SJSA1 (cell line): ENCODE results near the gene HIRIP3. TPM values are rescaled to one million over a fixed set of nuclear protein-coding genes. Genes with fewer than 3 reads are reported as not detected.
"Not testable (repeated sequence)": the region's sequence is repeated elsewhere in the genome, so short reads cannot be mapped to it uniquely, and the experiment has no call there.

Source experiments
- DNase-seq, 2 experiments: peaks; one replicate each; pipeline ENCODE4 v3.0.0-alpha.2; 2015 to 2020; ENCODE audit warnings: low spot score in 2 of 2, low read depth in 1 of 2
- H3K27ac ChIP-seq: fragments of 250-450 bp; sonication (Bioruptor Pico); 2 replicates; pipeline ENCODE4 v1.5.1; 2020; ENCODE audit warnings: mild to moderate bottlenecking, moderate library complexity
- H3K27me3 ChIP-seq: fragments of 250-450 bp; sonication (Bioruptor Pico); replicated peaks from 2 replicates; pipeline ENCODE4 v1.5.1; 2020; ENCODE audit warnings: mild to moderate bottlenecking, moderate library complexity
- H3K36me3 ChIP-seq: fragments of 250-450 bp; sonication (Bioruptor Pico); 2 replicates; pipeline ENCODE4 v1.5.1; 2020; ENCODE audit warnings: mild to moderate bottlenecking
- H3K4me1 ChIP-seq: fragments of 250-450 bp; sonication (Bioruptor Pico); replicated peaks from 2 replicates; pipeline ENCODE4 v1.6.1; 2021; ENCODE audit warnings: mild to moderate bottlenecking
- H3K4me3 ChIP-seq: fragments of 250-450 bp; sonication (Bioruptor Pico); 2 replicates; pipeline ENCODE4 v1.5.1; 2020; ENCODE audit warnings: mild to moderate bottlenecking
- H3K9me3 ChIP-seq: fragments of 250-450 bp; sonication (Bioruptor Pico); replicated peaks from 2 replicates; pipeline ENCODE4 v1.5.1; 2020; ENCODE audit warnings: mild to moderate bottlenecking
- total RNA-seq: library from RNA; depleted of rRNA; stranded (reverse); fragments of >200 nt; shearing (Covaris generic); gene quantifications from 2 replicates; pipeline ENCODE4 v1.2.3, GENCODE V29; 2014

Gene HIRIP3
- total RNA-seq, 1 experiment from 2014 or later = 20.3 TPM

- H3K27ac ChIP-seq = no peak overlapping the region
- DNase-seq = no peak
- H3K4me1 ChIP-seq = peaks cover 5% of the 10 kb centered on the region
- H3K27me3 ChIP-seq = peaks cover 37% of the 10 kb centered on the region
- H3K9me3 ChIP-seq = no peaks in the 10 kb centered on the region
- H3K36me3 ChIP-seq = no peaks in the 10 kb centered on the region
- no peak overlapping the region for H3K4me3 ChIP-seq
These were observed 30.2 kb upstream of the HIRIP3 start for GRCh38 chr16:30025574-30025973.

DNA sequence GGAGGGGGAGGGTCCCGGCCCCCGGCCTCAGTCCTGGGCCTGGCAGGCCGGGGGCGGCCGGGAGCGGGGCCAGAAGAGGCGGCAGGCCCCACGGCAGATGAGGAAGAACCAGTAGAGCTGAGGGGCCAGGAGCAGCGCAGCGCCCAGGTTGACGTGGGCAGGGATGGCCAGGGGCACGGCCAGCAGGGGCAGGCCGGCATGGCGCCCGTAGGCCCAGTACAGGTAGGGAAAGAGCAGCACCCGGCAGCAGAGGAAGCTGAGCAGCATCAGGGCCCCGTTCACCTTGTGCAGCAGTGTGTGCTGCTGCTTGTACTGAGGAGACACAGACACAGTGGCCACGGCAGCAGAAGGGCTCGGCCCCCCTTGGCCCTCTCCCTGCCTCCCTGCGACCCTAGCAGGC is 29.7 kb upstream of the HIRIP3 start:
- peaks cover 35% of the 10 kb centered on the region for H3K27me3 ChIP-seq
- H3K4me3 ChIP-seq = no peak overlapping the region
- no peaks in the 10 kb centered on the region for H3K9me3 ChIP-seq
- peaks cover 5% of the 10 kb centered on the region for H3K4me1 ChIP-seq
- no peak for DNase-seq
- no peaks in the 10 kb centered on the region for H3K36me3 ChIP-seq
- H3K27ac ChIP-seq = no peak overlapping the region

DNA sequence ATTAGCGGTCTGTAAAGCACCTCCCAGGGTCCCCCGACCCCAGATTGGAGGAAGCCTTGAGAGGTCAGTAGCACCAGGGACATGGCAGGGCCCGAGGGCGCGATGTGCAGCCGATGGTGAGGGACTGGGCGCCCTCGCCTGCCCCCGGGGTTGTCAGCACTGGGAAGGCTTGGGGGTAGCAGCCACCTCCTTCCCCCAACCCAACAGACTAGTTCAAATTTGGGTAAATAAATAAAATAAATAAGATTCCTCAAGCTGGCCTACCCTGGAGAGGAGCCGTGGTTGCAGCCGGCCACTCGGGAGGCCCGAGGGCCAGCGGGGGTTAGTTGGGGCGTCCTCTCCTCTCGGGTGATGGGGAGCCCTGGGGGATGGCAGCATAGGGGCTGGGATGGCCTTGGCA is 29.0 kb upstream of the HIRIP3 start:
- no peaks in the 10 kb centered on the region for H3K9me3 ChIP-seq
- no peak overlapping the region for H3K4me3 ChIP-seq
- H3K27me3 ChIP-seq = peaks cover 30% of the 10 kb centered on the region
- no peaks in the 10 kb centered on the region for H3K36me3 ChIP-seq
- DNase-seq = no peak
- peaks cover 5% of the 10 kb centered on the region for H3K4me1 ChIP-seq
- no peak overlapping the region for H3K27ac ChIP-seq

- H3K9me3 ChIP-seq = no peaks in the 10 kb centered on the region
- H3K27ac ChIP-seq = no peak overlapping the region
- no peaks in the 10 kb centered on the region for H3K36me3 ChIP-seq
- peaks cover 5% of the 10 kb centered on the region for H3K4me1 ChIP-seq
- H3K27me3 ChIP-seq = peaks cover 26% of the 10 kb centered on the region
- no peak for DNase-seq
- H3K4me3 ChIP-seq = no peak overlapping the region
These were observed 28.2 kb upstream of the HIRIP3 start for GRCh38 chr16:30023586-30023985.

- H3K36me3 ChIP-seq = no peaks in the 10 kb centered on the region
- H3K27ac ChIP-seq = no peak within 1 kb of the TSS
- H3K4me1 ChIP-seq = peaks cover 5% of the 10 kb centered on the region
- no peak for DNase-seq
- peaks cover 24% of the 10 kb centered on the region for H3K27me3 ChIP-seq
- H3K4me3 ChIP-seq = no peak within 1 kb of the TSS
- no peaks in the 10 kb centered on the region for H3K9me3 ChIP-seq
These were observed 27.5 kb upstream of the HIRIP3 start, which contains the start of gene C16orf92 for GRCh38 chr16:30022887-30023286. C16orf92 (plus strand) TSS chr16:30023198; CDS start chr16:30023341, 143 bp downstream.

DNA sequence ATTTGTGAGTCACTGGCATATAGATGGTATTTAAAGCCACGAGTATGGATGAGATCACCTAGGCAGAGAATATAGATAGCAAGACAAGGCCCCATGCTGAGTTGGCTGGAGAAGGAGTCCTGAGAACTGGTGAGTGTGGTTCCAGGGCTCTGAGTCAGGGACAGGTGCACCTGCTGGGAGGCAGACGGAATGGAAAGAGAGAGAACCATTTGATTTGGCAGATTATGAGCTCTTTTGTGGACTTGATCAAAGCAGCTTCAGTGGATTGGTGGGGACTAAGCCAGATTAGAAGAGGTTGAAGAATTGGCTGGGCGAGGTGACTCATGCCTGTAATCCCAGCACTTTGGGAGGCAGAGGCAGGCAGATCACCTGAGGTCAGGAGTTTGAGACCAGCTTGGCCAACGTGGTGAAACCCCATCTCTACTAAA is 23.3 kb upstream of the HIRIP3 start:
- DNase-seq = no peak
- peaks cover 2% of the 10 kb centered on the region; the same call in 1 of the 2 replicates for H3K27me3 ChIP-seq
- H3K4me1 ChIP-seq = peaks cover 5% of the 10 kb centered on the region
- H3K36me3 ChIP-seq = no peaks in the 10 kb centered on the region
- H3K27ac ChIP-seq = no peak overlapping the region
- H3K9me3 ChIP-seq = no peaks in the 10 kb centered on the region
- H3K4me3 ChIP-seq = no peak overlapping the region

DNA sequence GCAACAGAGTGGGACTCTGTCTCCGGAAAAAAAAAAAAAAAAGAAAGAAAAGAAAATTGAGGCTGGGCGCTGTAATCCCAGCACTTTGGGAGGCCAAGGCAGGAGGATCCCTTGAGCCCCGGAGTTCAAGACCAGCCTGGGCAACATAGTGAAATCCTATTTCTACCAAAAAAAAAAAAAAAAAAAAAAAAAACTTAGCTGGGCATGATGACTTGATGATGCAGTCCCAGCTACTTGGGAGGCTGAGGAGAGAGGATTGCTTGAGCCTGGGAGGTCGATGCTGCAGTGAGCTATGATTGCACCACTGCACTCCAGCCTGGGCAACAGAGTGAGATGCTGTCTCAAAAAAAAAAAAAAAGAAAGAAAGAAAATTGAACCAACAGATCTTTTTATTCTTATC is 22.5 kb upstream of the HIRIP3 start:
- not testable (repeated sequence) for H3K9me3 ChIP-seq, DNase-seq, H3K27ac ChIP-seq

DNA sequence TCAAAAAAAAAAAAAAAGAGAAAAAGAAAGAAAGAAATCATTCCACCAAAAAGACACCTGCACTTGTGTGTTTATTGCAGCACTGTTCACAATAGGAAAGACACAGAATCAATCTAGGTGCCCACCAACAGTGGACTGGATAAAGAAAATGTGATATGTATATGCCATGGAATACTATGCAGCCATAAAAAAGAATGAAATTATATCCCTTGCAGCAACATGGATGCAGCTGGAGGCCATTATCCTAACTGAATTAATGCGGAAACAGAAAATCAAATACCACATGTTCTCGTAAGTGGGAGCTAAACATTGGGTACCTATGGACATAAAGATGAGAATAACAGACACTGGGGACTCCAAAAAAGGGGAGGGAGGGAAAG is 21.9 kb upstream of the HIRIP3 start:
- H3K4me1 ChIP-seq = peaks cover 5% of the 10 kb centered on the region
- no peaks in the 10 kb centered on the region for H3K9me3 ChIP-seq
- no peaks in the 10 kb centered on the region; the same call in 1 of the 2 replicates for H3K27me3 ChIP-seq
- no peak for DNase-seq
- H3K4me3 ChIP-seq = no peak overlapping the region
- no peak overlapping the region for H3K27ac ChIP-seq
- no peaks in the 10 kb centered on the region for H3K36me3 ChIP-seq

More for the DNA sequence above, 22.5 kb upstream of the HIRIP3 start:
- not testable (repeated sequence) for H3K27me3 ChIP-seq, H3K4me1 ChIP-seq, H3K4me3 ChIP-seq, H3K36me3 ChIP-seq

GRCh38 chr16:30016555-30017276 is 21.3 kb upstream of the HIRIP3 start:
- peaks cover 5% of the 10 kb centered on the region for H3K4me1 ChIP-seq
- DNase-seq = no peak
- peaks cover 5% of the 10 kb centered on the region for H3K27me3 ChIP-seq
- H3K27ac ChIP-seq = no peak overlapping the region
- no peak overlapping the region for H3K4me3 ChIP-seq
- H3K36me3 ChIP-seq = no peaks in the 10 kb centered on the region
- H3K9me3 ChIP-seq = no peaks in the 10 kb centered on the region

DNA sequence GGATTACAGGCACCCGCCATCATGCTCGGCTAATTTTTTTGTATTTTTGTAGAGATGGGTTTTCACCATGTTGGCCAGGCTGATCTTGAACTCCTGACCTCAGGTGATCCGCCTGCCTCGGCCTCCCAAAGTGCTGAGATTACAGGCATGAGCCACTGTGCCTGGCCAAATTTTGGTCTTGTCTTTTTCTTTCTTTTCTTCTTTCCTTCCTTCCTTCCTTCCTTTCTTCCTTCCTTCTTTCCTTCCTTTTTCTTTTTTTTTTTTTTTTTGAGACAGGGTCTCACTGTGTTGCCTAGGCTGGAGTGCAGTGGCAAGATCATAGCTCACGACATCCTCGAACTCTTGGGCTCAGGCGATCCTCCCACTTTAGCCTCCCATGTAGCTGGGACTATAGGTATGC is 20.0 kb upstream of the HIRIP3 start:
- not testable (repeated sequence) for DNase-seq, H3K36me3 ChIP-seq, H3K27ac ChIP-seq, H3K4me1 ChIP-seq, H3K9me3 ChIP-seq, H3K4me3 ChIP-seq
- H3K27me3 ChIP-seq = peaks cover 13% of the 10 kb centered on the region

- not testable (repeated sequence) for H3K4me1 ChIP-seq, H3K4me3 ChIP-seq, H3K36me3 ChIP-seq, H3K9me3 ChIP-seq, H3K27ac ChIP-seq, DNase-seq
- H3K27me3 ChIP-seq = peaks cover 20% of the 10 kb centered on the region
These were observed 17.2 kb upstream of the HIRIP3 start for GRCh38 chr16:30012598-30012997.

DNA sequence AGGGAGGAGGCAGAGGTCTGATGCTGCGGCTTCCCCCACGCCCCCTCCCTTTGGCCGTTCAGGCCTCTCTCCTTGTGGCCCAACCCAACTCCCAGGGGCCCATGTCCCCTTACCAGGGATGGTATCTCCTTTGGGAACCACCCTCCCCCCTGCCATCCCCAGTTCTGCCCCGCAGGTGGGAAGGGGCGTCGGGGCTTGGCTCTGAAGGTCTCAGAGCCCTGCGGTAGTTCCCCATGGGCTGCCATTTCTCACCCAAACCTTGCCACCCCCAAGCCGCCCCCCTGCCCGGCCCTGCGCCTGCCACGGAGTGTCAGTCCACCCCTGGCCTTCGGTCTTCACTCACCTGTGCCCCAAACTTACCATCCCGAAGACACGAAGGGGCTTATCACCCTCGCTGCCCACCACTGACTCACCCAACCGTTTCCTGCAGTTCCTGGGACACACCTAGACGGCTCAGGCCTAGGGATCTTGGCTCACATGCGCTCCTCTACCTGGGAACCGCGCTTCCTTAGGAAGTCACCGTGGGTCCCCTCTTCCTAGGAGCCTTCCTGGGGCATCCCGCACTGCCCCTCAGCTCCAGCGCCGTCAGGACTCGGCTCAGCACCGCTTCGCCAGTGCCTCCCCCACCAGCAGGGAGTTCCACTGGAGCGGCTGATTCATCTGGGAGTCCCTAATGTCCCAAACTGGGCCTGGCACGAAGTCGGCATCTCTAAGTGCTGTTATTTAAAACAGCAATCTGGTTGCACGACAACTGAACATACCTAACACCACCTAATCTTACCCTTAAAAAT is 16.5 kb upstream of the HIRIP3 start:
- DNase-seq = no peak
- Histone ChIP-seq H3K27ac (no peak overlapping the region), H3K9me3 (no peaks in the 10 kb centered on the region), H3K4me1 (no peaks in the 10 kb centered on the region), H3K36me3 (no peaks in the 10 kb centered on the region), H3K4me3 (no peak overlapping the region), H3K27me3 (peaks cover 20% of the 10 kb centered on the region)

GRCh38 chr16:30010844-30011713 is 15.7 kb upstream of the HIRIP3 start, which contains the start of gene DOC2A:
DOC2A (minus strand) TSS chr16:30011027; CDS start chr16:30010222, 805 bp downstream.
- no peak within 1 kb of the TSS for H3K4me3 ChIP-seq
- H3K4me1 ChIP-seq = no peaks in the 10 kb centered on the region
- H3K9me3 ChIP-seq = no peaks in the 10 kb centered on the region
- no peak for DNase-seq
- peaks cover 1% of the 10 kb centered on the region for H3K36me3 ChIP-seq
- H3K27ac ChIP-seq = no peak within 1 kb of the TSS
- peaks cover 20% of the 10 kb centered on the region for H3K27me3 ChIP-seq
